Panc1 (cell line): ENCODE results near the gene NDN. TPM values are rescaled to one million over a fixed set of nuclear protein-coding genes. Genes with fewer than 3 reads are reported as not detected.

Source experiments
- ATAC-seq: fragments of 200-7000 bp; cut with Tn5 transposase; 2 replicates; pipeline ENCODE4 v1.9.1; 2020; ENCODE audit warnings: mild to moderate bottlenecking, moderate library complexity
- Bru-seq: library from RNA; stranded (reverse); fragments of 400-500 nt; gene quantifications from one replicate; lab custom pipeline; 2021; lab: Mats Ljungman, UMichigan
- BruChase-seq, 2 experiments: library from RNA; stranded (reverse); fragments of 400-500 nt; gene quantifications; one replicate each; lab custom pipeline; 2021; lab: Mats Ljungman, UMichigan
- BruUV-seq: library from RNA; stranded (reverse); fragments of 400-500 nt; replicated peaks from 2 replicates; lab custom pipeline; 2021; lab: Mats Ljungman, UMichigan
- CTCF ChIA-PET: fragments of 300-600 bp; sonication (Branson Sonifier 250); formaldehyde crosslinking; loops from one replicate; lab custom pipeline; 2022; ENCODE audit warnings: antibody characterized with exemption; lab: Charles Lee
- POLR2A ChIA-PET: fragments of 300-600 bp; sonication (Branson Sonifier 250); formaldehyde crosslinking; loops from one replicate; lab custom pipeline; 2022; ENCODE audit warnings: antibody characterized with exemption; lab: Charles Lee
- DNase-seq: peaks from one replicate; pipeline ENCODE4 v3.0.0-alpha.2; 2010; ENCODE audit warnings: low read depth, low spot score
- H3K27ac ChIP-seq: 2 replicates; pipeline ENCODE4 v1.5.1; 2011; ENCODE audit warnings: mild to moderate bottlenecking, low read length, inconsistent platforms
- H3K27me3 ChIP-seq: fragments of 200-500 bp; sonication (Bioruptor generic); 2 replicates; pipeline ENCODE4 v1.6.0; 2014; ENCODE audit warnings: low read length, inconsistent platforms; ENCODE audit not compliant: control insufficient read depth, insufficient read depth
- H3K36me3 ChIP-seq: fragments of 200-500 bp; sonication (Bioruptor generic); 2 replicates; pipeline ENCODE4 v1.5.1; 2014; ENCODE audit warnings: inconsistent platforms, mild to moderate bottlenecking, low read length, moderate library complexity; ENCODE audit not compliant: control insufficient read depth, insufficient read depth
- H3K4me1 ChIP-seq: 2 replicates; pipeline ENCODE4 v1.5.1; 2011; ENCODE audit warnings: inconsistent platforms, mild to moderate bottlenecking, low read length, moderate library complexity; ENCODE audit not compliant: control insufficient read depth, insufficient read depth
- H3K4me3 ChIP-seq, 2 experiments: 2 replicates each; pipeline ENCODE4 v1.5.1; 2011 to 2012; ENCODE audit warnings: low read depth in 2 of 2, low read length in 2 of 2, mild to moderate bottlenecking in 2 of 2, inconsistent platforms in 1 of 2, moderate library complexity in 1 of 2
- H3K9me3 ChIP-seq: fragments of 200-500 bp; sonication (Bioruptor generic); 2 replicates; pipeline ENCODE4 v1.5.1; 2014; ENCODE audit warnings: low read depth, mild to moderate bottlenecking, inconsistent platforms, low read length, moderate library complexity; ENCODE audit not compliant: control insufficient read depth, insufficient read depth
- CTCF ChIP-seq: fragments of 450-650 bp; IDR thresholded peaks from 2 replicates; pipeline ENCODE4 v1.5.1; 2017; ENCODE audit warnings: mild to moderate bottlenecking
- POLR2AphosphoS5 ChIP-seq: IDR thresholded peaks from 2 replicates; pipeline ENCODE4 v1.6.1; 2012; ENCODE audit warnings: mild to moderate bottlenecking, low read depth, low read length, moderate library complexity
- REST ChIP-seq, 2 experiments: IDR thresholded peaks; 2 replicates each; pipeline ENCODE4 v1.6.1; 2011 to 2012; ENCODE audit warnings: low read depth in 2 of 2, control low read depth in 1 of 2, low read length in 1 of 2, mild to moderate bottlenecking in 1 of 2, moderate library complexity in 1 of 2; ENCODE audit not compliant: insufficient read depth in 1 of 2
- SIN3A ChIP-seq: IDR thresholded peaks from 2 replicates; pipeline ENCODE4 v1.6.1; 2012; ENCODE audit warnings: low read depth, mild to moderate bottlenecking, low read length, moderate library complexity, borderline replicate concordance; ENCODE audit not compliant: insufficient read depth
- TCF7L2 ChIP-seq: IDR thresholded peaks from 2 replicates; pipeline ENCODE4 v1.6.1; 2011; ENCODE audit warnings: mild to moderate bottlenecking, low read depth, low read length, inconsistent platforms
- in situ Hi-C: cut with HindIII; loops from 2 replicates; pipeline ENCODE4 v1.10.0; 2016; ENCODE audit warnings: low sequenced_read_pairs, low pct_unique_long_range_greater_than_20kb
- intact Hi-C: fragments of 100-400 bp; cut with micrococcal nuclease; formaldehyde crosslinking; loops from one replicate; pipeline ENCODE4 v1.10.0; 2022; ENCODE audit not compliant: unreplicated experiment
- long read RNA-seq: library from polyadenylated mRNA; unstranded; transcript quantifications from one replicate; pipeline ENCODE4 v2.0.0, GENCODE V29; 2021; ENCODE audit not compliant: unreplicated experiment
- polyA plus RNA-seq: library from polyadenylated mRNA; unstranded; fragments of >200 nt; gene quantifications from one replicate; pipeline ENCODE4 v1.2.1, GENCODE V29; 2012; ENCODE audit warnings: missing spikeins; ENCODE audit not compliant: insufficient read length
- total RNA-seq: library from RNA; stranded (reverse); gene quantifications from one replicate; pipeline ENCODE4 v1.2.1, GENCODE V29; 2021; ENCODE audit not compliant: unreplicated experiment

NDN gene
- total RNA-seq (not detected), Bru-seq, nascent RNA (not detected), BruChase-seq, experiment 1, labeled RNA remaining after a 2-hour chase (not detected), BruChase-seq, experiment 2, labeled RNA remaining after a 6-hour chase (not detected)
- not detected for polyA plus RNA-seq
- long read RNA-seq = 0 reads

- Histone ChIP-seq H3K9me3 (no peaks in the 10 kb centered on the region; the same call in 1 of the 2 replicates), H3K36me3 (no peaks in the 10 kb centered on the region), H3K4me1 (no peaks in the 10 kb centered on the region), H3K4me3 (peak within 1 kb of the TSS in 1 of 2 experiments; percentile 8; a peak in 1 of 4 replicates), H3K27ac (no peak within 1 kb of the TSS), H3K27me3 (no peaks in the 10 kb centered on the region)
- CTCF ChIA-PET = no interaction called here
- in situ Hi-C loops (no loop called here), intact Hi-C loops (no loop called here)
- TF ChIP-seq REST (IDR thresholded peaks at IDR 0.05; ENCODE audit: insufficient read depth in 1 of 2, low read depth in 2 of 2, low read length in 1 of 2) (no peak), CTCF (no peak), SIN3A (no peak), TCF7L2 (no peak), POLR2AphosphoS5 (no peak)
- ATAC-seq (no peak), DNase-seq (no peak)
- POLR2A ChIA-PET = no interaction called here
- BruUV-seq = no TSS peak
Observed at GRCh38 chr15:23687143-23687470, at the start of gene NDN. Gene NDN, minus strand, starts transcription at chr15:23687305. Its CDS starts 88 bp downstream, at chr15:23687217.

GRCh38 chr15:23736033-23736673 lies 49.0 kb upstream of the NDN start:
- Histone ChIP-seq H3K9me3 (no peaks in the 10 kb centered on the region; the same call in 1 of the 2 replicates), H3K27ac (no peak overlapping the region), H3K4me1 (no peaks in the 10 kb centered on the region), H3K27me3 (no peaks in the 10 kb centered on the region), H3K36me3 (no peaks in the 10 kb centered on the region), H3K4me3 (no peak overlapping the region)
- intact Hi-C loops (no loop called here), in situ Hi-C loops (no loop called here)
- ChIA-PET CTCF (no interaction called here), POLR2A (no interaction called here)
- ATAC-seq (no peak), DNase-seq (no peak)
- TF ChIP-seq TCF7L2 (no peak), CTCF (no peak), POLR2AphosphoS5 (no peak), REST (IDR thresholded peaks at IDR 0.05; ENCODE audit: insufficient read depth in 1 of 2, low read depth in 2 of 2, low read length in 1 of 2) (no peak), SIN3A (no peak)
- BruUV-seq = no TSS peak
